ENCODE measurements around the gene TRDMT1. TPM values are rescaled to one million over a fixed set of nuclear protein-coding genes. Genes with fewer than 3 reads are reported as not detected.

Gene TRDMT1
- total RNA-seq, 2 experiments from 2014 or later: 10.4 to 12.2 TPM

DNA sequence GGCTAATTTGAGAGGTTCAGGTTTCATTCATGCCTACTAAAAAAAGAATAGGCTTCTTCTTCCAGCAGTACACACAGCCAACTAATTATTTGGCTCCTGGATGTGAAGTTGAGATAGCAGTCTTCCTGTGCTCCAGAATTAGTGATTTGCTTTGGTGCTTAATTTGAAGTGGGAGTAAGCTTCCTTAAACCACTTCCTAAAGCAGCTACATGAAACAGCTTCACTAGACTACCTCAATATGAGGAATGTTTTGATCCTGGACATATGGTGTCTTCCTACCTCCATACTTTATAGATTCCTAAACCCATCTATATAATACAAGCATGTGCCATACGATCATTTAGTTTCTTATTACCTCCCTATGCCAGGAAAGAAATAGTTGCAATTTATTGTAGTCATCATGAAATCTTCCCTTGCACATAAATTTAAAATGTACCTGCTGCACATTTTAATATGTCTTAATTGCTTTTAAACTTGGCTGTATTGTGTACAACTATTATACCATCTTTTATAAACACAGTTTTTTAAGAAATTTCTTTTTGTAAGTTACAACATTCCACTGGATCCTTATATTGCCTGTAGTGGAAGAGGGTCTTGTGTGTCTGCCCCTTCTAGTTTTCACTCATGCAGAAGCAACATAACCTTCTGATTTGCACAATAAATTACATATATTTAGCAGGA, 35.1 kb upstream of the TRDMT1 start:
- Histone ChIP-seq H3K27ac (ENCODE audit: low read depth, low read length, poor library complexity, severe bottlenecking) (no peak overlapping the region), H3K4me3 (ENCODE audit: low read depth, low read length, poor library complexity, severe bottlenecking) (no peak overlapping the region), H3K36me3 (ENCODE audit: insufficient read depth, low read length) (no peaks in the 10 kb centered on the region), H3K4me1 (ENCODE audit: insufficient read depth, low read length, poor library complexity, severe bottlenecking) (no peaks in the 10 kb centered on the region), H3K9me2 (ENCODE audit: insufficient read depth, low read length) (no peaks in the 10 kb centered on the region), H4K20me1 (ENCODE audit: insufficient read depth, low read length) (no peaks in the 10 kb centered on the region), H3K4me2 (ENCODE audit: low read length) (no peak overlapping the region), H3K9me3 (ENCODE audit: low read length) (no peaks in the 10 kb centered on the region), H2AFZ (ENCODE audit: low read length) (no peak overlapping the region), H3K79me2 (ENCODE audit: insufficient read depth, low read depth, low read length) (no peaks in the 10 kb centered on the region)
- TF ChIP-seq EZH2phosphoT487 (IDR thresholded peaks at IDR 0.05; ENCODE audit: borderline replicate concordance, low read depth, low read length) (no peak), CTCF (conservative IDR thresholded peaks at IDR 0.05; ENCODE audit: low read length) (no peak)
- no peak for DNase-seq (ENCODE audit: low spot score)
- intact Hi-C loops (cut with micrococcal nuclease; ENCODE audit: unreplicated experiment): loop anchor here (10.0 kb wide), 1 partner anchor 1372 kb away; the partner anchor contains the start of gene MINDY3
- CTCF ChIA-PET (ENCODE audit: unreplicated experiment): no interaction called here
- BruUV-seq (replicated peaks): no TSS peak
- POLR2A ChIA-PET: no interaction called here

DNA sequence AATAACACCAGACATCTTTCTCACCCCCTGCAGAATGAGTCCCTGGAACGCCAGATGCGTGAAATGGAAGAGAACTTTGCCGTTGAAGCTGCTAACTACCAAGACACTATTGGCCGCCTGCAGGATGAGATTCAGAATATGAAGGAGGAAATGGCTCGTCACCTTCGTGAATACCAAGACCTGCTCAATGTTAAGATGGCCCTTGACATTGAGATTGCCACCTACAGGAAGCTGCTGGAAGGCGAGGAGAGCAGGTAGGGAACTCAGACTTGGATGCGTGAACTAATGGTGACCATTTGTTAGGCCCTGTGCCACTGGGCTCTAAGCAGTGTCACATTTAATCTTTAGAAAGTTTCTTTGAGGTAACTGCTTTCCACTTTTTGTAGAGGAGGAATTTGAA, 33.7 kb upstream of the TRDMT1 start:
- no peaks in the 10 kb centered on the region for H3K36me3 ChIP-seq (ENCODE audit: insufficient read depth, low read length)
- BruUV-seq (replicated peaks): no TSS peak
- TF ChIP-seq CTCF (conservative IDR thresholded peaks at IDR 0.05; ENCODE audit: low read length) (0 out of 2 replicates have a peak, but pooled peaks have one; percentile 19), EZH2phosphoT487 (IDR thresholded peaks at IDR 0.05; ENCODE audit: borderline replicate concordance, low read depth, low read length) (no peak)

DNA sequence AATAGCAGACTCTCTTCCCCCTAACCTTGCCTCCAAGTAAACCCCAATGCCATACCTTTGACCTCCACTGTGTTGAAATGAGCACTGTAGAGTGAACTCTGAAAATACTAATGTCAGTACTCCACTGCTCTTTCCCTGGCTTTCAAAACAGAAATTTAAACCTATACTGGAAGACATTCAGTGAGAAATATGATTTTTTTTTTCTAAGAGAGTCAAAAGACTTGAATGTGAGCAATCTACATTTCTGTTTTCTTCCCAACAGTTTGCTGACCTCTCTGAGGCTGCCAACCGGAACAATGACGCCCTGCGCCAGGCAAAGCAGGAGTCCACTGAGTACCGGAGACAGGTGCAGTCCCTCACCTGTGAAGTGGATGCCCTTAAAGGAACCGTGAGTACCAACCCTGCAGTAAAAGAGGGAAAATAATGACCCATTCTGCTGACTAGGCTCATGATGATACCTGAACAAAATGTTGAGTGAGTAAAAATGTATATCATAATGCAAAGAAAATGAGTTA, 33.0 kb upstream of the TRDMT1 start:
- no peak overlapping the region for H3K4me2 ChIP-seq (ENCODE audit: low read length)
- POLR2A ChIA-PET: no interaction called here
- no peaks in the 10 kb centered on the region for H3K9me2 ChIP-seq (ENCODE audit: insufficient read depth, low read length)
- TF ChIP-seq CTCF (conservative IDR thresholded peaks at IDR 0.05; ENCODE audit: low read length) (no peak), EZH2phosphoT487 (IDR thresholded peaks at IDR 0.05; ENCODE audit: borderline replicate concordance, low read depth, low read length) (no peak)
- H4K20me1 ChIP-seq (ENCODE audit: insufficient read depth, low read length): no peaks in the 10 kb centered on the region
- H3K9me3 ChIP-seq (ENCODE audit: low read length): no peaks in the 10 kb centered on the region
- CTCF ChIA-PET (ENCODE audit: unreplicated experiment): no interaction called here
- H3K36me3 ChIP-seq (ENCODE audit: insufficient read depth, low read length): no peaks in the 10 kb centered on the region
- no peak for DNase-seq (ENCODE audit: low spot score)
- H3K79me2 ChIP-seq (ENCODE audit: insufficient read depth, low read depth, low read length): no peaks in the 10 kb centered on the region
- H2AFZ ChIP-seq (ENCODE audit: low read length): no peak overlapping the region
- intact Hi-C loops (cut with micrococcal nuclease; ENCODE audit: unreplicated experiment): loop anchor here (10.0 kb wide), 1 partner anchor 1370 kb away; the partner anchor contains the start of gene MINDY3
- no TSS peak for BruUV-seq (replicated peaks)
- H3K4me3 ChIP-seq (ENCODE audit: low read depth, low read length, poor library complexity, severe bottlenecking): no peak overlapping the region
- no peak overlapping the region for H3K27ac ChIP-seq (ENCODE audit: low read depth, low read length, poor library complexity, severe bottlenecking)
- H3K4me1 ChIP-seq (ENCODE audit: insufficient read depth, low read length, poor library complexity, severe bottlenecking): peaks cover 9% of the 10 kb centered on the region

More for the DNA sequence above, 33.7 kb upstream of the TRDMT1 start:
- H3K79me2 ChIP-seq (ENCODE audit: insufficient read depth, low read depth, low read length): no peaks in the 10 kb centered on the region
- H3K27ac ChIP-seq (ENCODE audit: low read depth, low read length, poor library complexity, severe bottlenecking): no peak overlapping the region
- no peaks in the 10 kb centered on the region for H4K20me1 ChIP-seq (ENCODE audit: insufficient read depth, low read length)
- no peak overlapping the region for H2AFZ ChIP-seq (ENCODE audit: low read length)
- H3K9me2 ChIP-seq (ENCODE audit: insufficient read depth, low read length): no peaks in the 10 kb centered on the region
- H3K4me2 ChIP-seq (ENCODE audit: low read length): no peak overlapping the region
- POLR2A ChIA-PET: no interaction called here
- DNase-seq (ENCODE audit: low spot score): no peak
- peaks cover 5% of the 10 kb centered on the region for H3K4me1 ChIP-seq (ENCODE audit: insufficient read depth, low read length, poor library complexity, severe bottlenecking)
- intact Hi-C loops (cut with micrococcal nuclease; ENCODE audit: unreplicated experiment): loop anchor here (10.0 kb wide), 1 partner anchor 1370 kb away; the partner anchor contains the start of gene MINDY3
- CTCF ChIA-PET (ENCODE audit: unreplicated experiment): no interaction called here
- H3K9me3 ChIP-seq (ENCODE audit: low read length): no peaks in the 10 kb centered on the region
- H3K4me3 ChIP-seq (ENCODE audit: low read depth, low read length, poor library complexity, severe bottlenecking): no peak overlapping the region
